ENCODE measurements around the gene EEF1AKMT2.
"Not testable (repeated sequence)": the region's sequence is repeated elsewhere in the genome, so short reads cannot be mapped to it uniquely, and the experiment has no call there.

The EEF1AKMT2 gene

GRCh38 chr10:124791547-124792348 lies at the start of gene EEF1AKMT2:
Gene EEF1AKMT2 (minus strand): TSS chr10:124791887. CDS start chr10:124791833, 54 bp downstream.
- peak; percentile 68 to 72 for DNase-seq

- no peak for DNase-seq
Measured at GRCh38 chr10:124837687-124838086, 46.0 kb upstream of the EEF1AKMT2 start.

GRCh38 chr10:124831116-124831515 lies 39.4 kb upstream of the EEF1AKMT2 start:
- no peak for DNase-seq

- DNase-seq: no peak
Measured at GRCh38 chr10:124830445-124830844, 38.8 kb upstream of the EEF1AKMT2 start.

GRCh38 chr10:124829447-124830115 lies 37.9 kb upstream of the EEF1AKMT2 start:
- DNase-seq: no peak

GRCh38 chr10:124827474-124827873 lies 35.8 kb upstream of the EEF1AKMT2 start:
- DNase-seq: no peak

GRCh38 chr10:124826262-124826661 lies 34.6 kb upstream of the EEF1AKMT2 start:
- no peak for DNase-seq

- DNase-seq: no peak
Measured at GRCh38 chr10:124825702-124826101, 34.0 kb upstream of the EEF1AKMT2 start.

GRCh38 chr10:124824932-124825331 lies 33.2 kb upstream of the EEF1AKMT2 start:
- DNase-seq: not testable (repeated sequence)

- no peak for DNase-seq
Measured at GRCh38 chr10:124824507-124824906, 32.8 kb upstream of the EEF1AKMT2 start.

GRCh38 chr10:124821520-124821919 lies 29.8 kb upstream of the EEF1AKMT2 start:
- DNase-seq: no peak

- DNase-seq: no peak
Measured at GRCh38 chr10:124820121-124820520, 28.4 kb upstream of the EEF1AKMT2 start.

GRCh38 chr10:124802313-124802675 lies 10.6 kb upstream of the EEF1AKMT2 start:
- peak in 1 of 2 donors; percentile 74 for DNase-seq

- DNase-seq: no peak
Measured at GRCh38 chr10:124799211-124799610, 7.5 kb upstream of the EEF1AKMT2 start.

- DNase-seq: no peak
Measured at GRCh38 chr10:124798781-124799180, 7.1 kb upstream of the EEF1AKMT2 start.

GRCh38 chr10:124798364-124798763 lies 6.7 kb upstream of the EEF1AKMT2 start:
- no peak for DNase-seq

- no peak for DNase-seq
Measured at GRCh38 chr10:124792998-124793352, 1.3 kb upstream of the EEF1AKMT2 start.

GRCh38 chr10:124782900-124783299 lies 8.8 kb downstream of the EEF1AKMT2 start:
- DNase-seq: not testable (repeated sequence)

GRCh38 chr10:124768791-124769190 lies 22.9 kb downstream of the EEF1AKMT2 start:
- DNase-seq: no peak

- no peak for DNase-seq
Measured at GRCh38 chr10:124765256-124765655, 26.4 kb downstream of the EEF1AKMT2 start.

- no peak for DNase-seq
Measured at GRCh38 chr10:124763267-124763666, 28.4 kb downstream of the EEF1AKMT2 start.

- no peak for DNase-seq
Measured at GRCh38 chr10:124762281-124762680, 29.4 kb downstream of the EEF1AKMT2 start.

GRCh38 chr10:124756156-124756903 lies 35.4 kb downstream of the EEF1AKMT2 start:
- no peak for DNase-seq

- DNase-seq: no peak
Measured at GRCh38 chr10:124755581-124755980, 36.1 kb downstream of the EEF1AKMT2 start.
